CD4-positive, alpha-beta T cell treated with Interleukin-2 at 100 ng/mL for 4 hours (primary cell): ENCODE results near the gene SLC22A6.

Experiments
- DNase-seq: peaks from one replicate; pipeline ENCODE4 v3.0.0-alpha.2; 2020; ENCODE audit warnings: low spot score

The SLC22A6 gene

DNA sequence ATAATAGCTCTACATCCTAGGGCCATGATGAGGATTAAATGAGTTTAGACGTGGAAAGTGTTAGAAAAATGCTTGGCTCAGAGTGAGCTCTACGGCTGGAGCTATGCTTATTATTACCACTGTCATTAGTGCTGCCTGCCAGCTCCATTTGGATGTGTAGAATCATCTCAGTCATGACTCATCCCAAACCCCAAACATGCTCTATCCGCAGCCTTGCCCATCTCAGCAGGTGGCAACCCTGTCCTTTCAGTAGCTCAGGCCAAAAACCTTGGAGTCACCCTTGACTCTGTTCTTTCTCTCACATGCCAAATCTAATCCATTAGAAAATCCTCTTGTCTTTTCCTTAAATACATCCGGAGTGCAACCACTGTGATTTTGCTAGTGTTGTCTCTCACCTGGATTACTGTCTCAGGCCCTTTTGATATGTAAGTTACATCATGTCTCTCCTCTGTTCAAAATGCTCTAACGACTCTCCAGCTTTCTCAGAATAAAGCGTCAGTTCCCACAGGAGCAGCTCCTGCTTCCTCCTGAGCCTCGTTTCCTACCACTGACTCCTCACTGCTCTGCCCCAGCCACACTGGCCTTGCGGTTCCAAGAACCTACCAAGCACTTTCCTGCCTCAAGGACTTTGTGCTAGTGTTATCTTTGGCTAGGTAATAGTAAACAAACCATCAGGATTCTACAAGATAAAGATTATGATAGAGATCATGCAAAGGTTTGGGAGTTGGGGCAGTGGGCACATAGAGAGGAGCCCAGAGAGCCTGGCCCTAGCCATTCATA lies 53.1 kb downstream of the SLC22A6 start:
- DNase-seq, result no peak

DNA sequence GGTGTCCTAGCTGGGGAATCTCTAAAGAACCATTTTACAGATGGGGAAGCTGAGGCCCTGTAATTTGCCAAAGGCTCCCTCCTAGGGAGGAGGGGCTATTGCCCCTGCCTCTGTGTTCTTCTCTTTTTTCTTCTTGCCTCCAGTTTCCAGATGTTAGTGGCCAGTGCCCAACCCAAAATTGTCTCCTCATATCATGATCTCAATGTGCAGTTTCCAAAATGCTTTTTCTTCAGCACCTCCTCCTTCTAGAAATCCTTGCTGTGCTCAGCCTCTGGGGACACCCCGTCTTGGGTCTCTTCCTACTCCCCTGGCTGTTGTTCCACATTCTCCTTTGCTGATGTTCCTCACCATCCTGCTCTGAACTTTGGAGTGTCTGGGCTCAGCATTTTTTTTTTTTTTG lies 54.1 kb downstream of the SLC22A6 start:
- DNase-seq, result no peak

GRCh38 chr11:62930157-62930556 lies 54.6 kb downstream of the SLC22A6 start:
- DNase-seq, result no peak

- no peak for DNase-seq
Observed at GRCh38 chr11:62928011-62928410, 56.8 kb downstream of the SLC22A6 start.

GRCh38 chr11:62926680-62927455 lies 57.9 kb downstream of the SLC22A6 start:
- DNase-seq, result no peak
